ENCODE measurements around the gene OR2T6.
"Not testable (repeated sequence)": the region's sequence is repeated elsewhere in the genome, so short reads cannot be mapped to it uniquely, and the experiment has no call there.

The OR2T6 gene

GRCh38 chr1:248375446-248375845 is at the start of gene OR2T6:
Gene OR2T6 (plus strand): TSS chr1:248375746. CDS start chr1:248387609, 11,863 bp downstream.
- DNase-seq: no peak

- DNase-seq: no peak
Observed at GRCh38 chr1:248343451-248343850, 32.1 kb upstream of the OR2T6 start.

- no peak for DNase-seq
Observed at GRCh38 chr1:248348475-248348874, 27.1 kb upstream of the OR2T6 start, which contains the start of gene OR14C36. Gene OR14C36 (plus strand): TSS chr1:248348775. CDS start chr1:248348775, 0 bp downstream.

- DNase-seq: no peak
Observed at GRCh38 chr1:248359415-248359814, 16.1 kb upstream of the OR2T6 start.

- DNase-seq: no peak
Observed at GRCh38 chr1:248361121-248361715, 14.3 kb upstream of the OR2T6 start, which contains the start of gene OR2T4. Gene OR2T4 (plus strand): TSS chr1:248361665. CDS start chr1:248361665, 0 bp downstream.

- no peak for DNase-seq
Observed at GRCh38 chr1:248366609-248367008, 8.9 kb upstream of the OR2T6 start.

GRCh38 chr1:248372394-248372793 is 3.2 kb upstream of the OR2T6 start:
- DNase-seq: no peak

GRCh38 chr1:248373761-248374160 is 1.8 kb upstream of the OR2T6 start:
- DNase-seq: no peak

- DNase-seq: no peak
Observed at GRCh38 chr1:248376916-248377315, 1.4 kb downstream of the OR2T6 start.

GRCh38 chr1:248380854-248381253 is 5.3 kb downstream of the OR2T6 start:
- DNase-seq: no peak

GRCh38 chr1:248388426-248388825 is 12.9 kb downstream of the OR2T6 start:
- DNase-seq: no peak

GRCh38 chr1:248393050-248393449 is 17.5 kb downstream of the OR2T6 start:
- no peak for DNase-seq

GRCh38 chr1:248402748-248403147 is 27.2 kb downstream of the OR2T6 start, which contains the start of gene OR2T1:
Gene OR2T1 (plus strand): TSS chr1:248403048. CDS start chr1:248406148, 3,100 bp downstream.
- DNase-seq: no peak

GRCh38 chr1:248404024-248404423 is 28.5 kb downstream of the OR2T6 start:
- DNase-seq: no peak

GRCh38 chr1:248406721-248407692 is 31.5 kb downstream of the OR2T6 start:
- DNase-seq: no peak

GRCh38 chr1:248416226-248416625 is 40.7 kb downstream of the OR2T6 start:
- DNase-seq: no peak

- no peak for DNase-seq
Observed at GRCh38 chr1:248417854-248418253, 42.3 kb downstream of the OR2T6 start.

GRCh38 chr1:248421384-248421783 is 45.8 kb downstream of the OR2T6 start:
- no peak for DNase-seq

GRCh38 chr1:248427526-248428191 is 52.1 kb downstream of the OR2T6 start:
- not testable (repeated sequence) for DNase-seq

- not testable (repeated sequence) for DNase-seq
Observed at GRCh38 chr1:248428192-248428533, 52.6 kb downstream of the OR2T6 start.

GRCh38 chr1:248431683-248432082 is 56.1 kb downstream of the OR2T6 start:
- DNase-seq: not testable (repeated sequence)

GRCh38 chr1:248432201-248432600 is 56.7 kb downstream of the OR2T6 start:
- DNase-seq: not testable (repeated sequence)

GRCh38 chr1:248433811-248434415 is 58.4 kb downstream of the OR2T6 start:
- DNase-seq: not testable (repeated sequence)

All from NCI-H526 treated with DMSO at 0.1 percent for 48 hours (cell line).